Stimulated activated CD8-positive, alpha-beta memory T cell treated with anti-CD3 and anti-CD28 coated beads, Interleukin-15, amount 100 ng/mL, for 1 hour (primary cell): ENCODE data around the gene DDX24.
A peak's percentile ranks its signal among the peaks of the same experiment; 100 is the strongest.

Experiments used
- DNase-seq: peaks from one replicate; pipeline ENCODE4 v3.0.0-alpha.2; 2020; ENCODE audit warnings: low read depth

The DDX24 gene

GRCh38 chr14:94048691-94049624 lies 32.0 kb downstream of the DDX24 start:
- DNase-seq, result no peak

GRCh38 chr14:94047581-94047980 lies 33.4 kb downstream of the DDX24 start:
- DNase-seq, result no peak

GRCh38 chr14:94046696-94047250 lies 34.2 kb downstream of the DDX24 start:
- DNase-seq, result no peak

- no peak for DNase-seq
Measured at GRCh38 chr14:94045563-94046345, 35.2 kb downstream of the DDX24 start.

- DNase-seq, result no peak
Measured at GRCh38 chr14:94045101-94045500, 35.9 kb downstream of the DDX24 start.

GRCh38 chr14:94044476-94045091 lies 36.4 kb downstream of the DDX24 start:
- no peak for DNase-seq

- no peak for DNase-seq
Measured at GRCh38 chr14:94043756-94044475, 37.1 kb downstream of the DDX24 start.

- DNase-seq, result no peak
Measured at GRCh38 chr14:94043111-94043755, 37.8 kb downstream of the DDX24 start.

GRCh38 chr14:94042433-94043091 lies 38.4 kb downstream of the DDX24 start:
- no peak for DNase-seq

GRCh38 chr14:94041551-94042346 lies 39.3 kb downstream of the DDX24 start:
- no peak for DNase-seq

- DNase-seq, result no peak
Measured at GRCh38 chr14:94040796-94041195, 40.2 kb downstream of the DDX24 start.

- no peak for DNase-seq
Measured at GRCh38 chr14:94040247-94040646, 40.8 kb downstream of the DDX24 start.

- no peak for DNase-seq
Measured at GRCh38 chr14:94038921-94039629, 41.9 kb downstream of the DDX24 start.

- no peak for DNase-seq
Measured at GRCh38 chr14:94038510-94038909, 42.5 kb downstream of the DDX24 start.

- no peak for DNase-seq
Measured at GRCh38 chr14:94037954-94038353, 43.0 kb downstream of the DDX24 start.

- DNase-seq, result peak; percentile 58
Measured at GRCh38 chr14:94036313-94037167, 44.5 kb downstream of the DDX24 start.

- DNase-seq, result no peak
Measured at GRCh38 chr14:94034886-94035285, 46.1 kb downstream of the DDX24 start.

GRCh38 chr14:94031883-94032279 lies 49.1 kb downstream of the DDX24 start:
- DNase-seq, result no peak
